Thyroid gland (tissue), 4 donors: ENCODE measurements around the gene FAM78B.

Source experiments
- CTCF ChIP-seq, 6 experiments: fragments of 200-600 bp in 3 of 6; fragments of 450-650 bp in 3 of 6; sonication (generic) in 3 of 6; IDR thresholded peaks; one replicate each; pipeline ENCODE4 v1.5.1; 2016 to 2019; ENCODE audit warnings: antibody characterized with exemption in 6 of 6, mild to moderate bottlenecking in 2 of 6, inconsistent platforms in 1 of 6, moderate library complexity in 1 of 6
- POLR2A ChIP-seq, 2 donors: fragments of 450-650 bp; IDR thresholded peaks; one replicate each; pipeline ENCODE4 v1.6.1; 2017; ENCODE audit warnings: antibody characterized with exemption in 2 of 2, mild to moderate bottlenecking in 2 of 2, moderate library complexity in 1 of 2

GRCh38 chr1:166197141-166197540, 30.3 kb upstream of the FAM78B start:
- TF ChIP-seq CTCF (IDR thresholded peaks at IDR 0.05) (no peak), POLR2A (IDR thresholded peaks at IDR 0.05) (no peak)
